VCaP (cell line): ENCODE results near the gene SLC43A2.

ENCODE experiments used
- H3K27ac ChIP-seq: fragments of 450-650 bp; 2 replicates; pipeline ENCODE4 v1.5.1; 2017
- CTCF ChIP-seq: fragments of 450-650 bp; conservative IDR thresholded peaks from 2 replicates; pipeline ENCODE4 v1.5.1; 2017; ENCODE audit warnings: mild to moderate bottlenecking, moderate library complexity

SLC43A2 gene

GRCh38 chr17:1578029-1578428 is 50.6 kb downstream of the SLC43A2 start:
- TF ChIP-seq CTCF = no peak
- H3K27ac ChIP-seq = no peak overlapping the region

GRCh38 chr17:1577583-1578013 is 51.0 kb downstream of the SLC43A2 start:
- H3K27ac ChIP-seq = no peak overlapping the region
- no peak for TF ChIP-seq CTCF

- no peak overlapping the region for H3K27ac ChIP-seq
These were observed 51.5 kb downstream of the SLC43A2 start for GRCh38 chr17:1577182-1577581.

GRCh38 chr17:1576500-1576899 is 52.1 kb downstream of the SLC43A2 start:
- no peak overlapping the region for H3K27ac ChIP-seq
- no peak for TF ChIP-seq CTCF

More at GRCh38 chr17:1577182-1577581, 51.5 kb downstream of the SLC43A2 start:
- no peak for TF ChIP-seq CTCF

GRCh38 chr17:1574697-1575471 is 53.8 kb downstream of the SLC43A2 start:
- peak overlapping the region; percentile 67 for H3K27ac ChIP-seq
- no peak; the same call in none of the 2 replicates for TF ChIP-seq CTCF

GRCh38 chr17:1573932-1574696 is 54.5 kb downstream of the SLC43A2 start:
- peak; percentile 99 for TF ChIP-seq CTCF
- peak overlapping the region; percentile 67 for H3K27ac ChIP-seq

GRCh38 chr17:1572646-1573045 is 56.0 kb downstream of the SLC43A2 start:
- peak overlapping the region; percentile 67 for H3K27ac ChIP-seq

GRCh38 chr17:1571341-1571704 is 57.3 kb downstream of the SLC43A2 start:
- no peak for TF ChIP-seq CTCF
- peak overlapping the region; percentile 67 for H3K27ac ChIP-seq
